ENCODE measurements around the gene RPGR. TPM values are rescaled to one million over a fixed set of nuclear protein-coding genes. Genes with fewer than 3 reads are reported as not detected.

RPGR gene
- total RNA-seq, 2 experiments from 2014 or later: 7.0 to 7.1 TPM

GRCh38 chrX:38282049-38282448, 45.3 kb downstream of the RPGR start:
- intact Hi-C loops (cut with micrococcal nuclease): no loop called here
- ATAC-seq (no peak), DNase-seq (no peak)
- H3K27me3 Mint-ChIP-seq: no peaks in the 10 kb centered on the region
- H3K36me3 Mint-ChIP-seq (ENCODE audit: low read depth): peaks cover 3% of the 10 kb centered on the region
- no peaks in the 10 kb centered on the region for H3K4me1 Mint-ChIP-seq (ENCODE audit: low read depth)
- CTCF ChIA-PET: no interaction called here
- H3K9me3 Mint-ChIP-seq: no peaks in the 10 kb centered on the region
- TF ChIP-seq CTCF (IDR thresholded peaks at IDR 0.05): no peak
- no peak overlapping the region for H3K4me3 Mint-ChIP-seq
- POLR2A ChIA-PET: no interaction called here
- H3K27ac Mint-ChIP-seq: no peak overlapping the region

DNA sequence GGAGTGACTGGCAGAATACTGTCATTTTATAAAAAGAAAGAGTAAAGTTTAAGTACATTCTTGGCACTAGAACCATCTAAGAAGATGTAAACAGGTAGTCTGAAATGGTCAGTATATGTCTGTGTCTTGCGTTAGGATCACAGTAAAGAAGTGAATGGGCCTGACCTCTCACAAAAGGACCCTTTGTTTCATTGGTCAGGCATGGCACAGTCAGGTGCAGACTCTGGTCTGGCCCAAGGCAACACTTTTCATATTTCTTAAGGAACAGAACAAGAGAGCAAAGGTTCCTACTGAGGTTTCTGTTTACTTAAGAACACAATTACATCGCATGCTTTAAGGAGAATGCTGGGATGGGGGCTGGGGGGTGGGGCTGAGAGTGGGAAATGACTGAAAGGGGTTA, 48.1 kb downstream of the RPGR start:
- ATAC-seq (no peak), DNase-seq (no peak)
- Mint-ChIP-seq H3K4me1 (ENCODE audit: low read depth) (no peaks in the 10 kb centered on the region), H3K36me3 (ENCODE audit: low read depth) (peaks cover 3% of the 10 kb centered on the region), H3K27me3 (no peaks in the 10 kb centered on the region), H3K27ac (no peak overlapping the region), H3K4me3 (no peak overlapping the region), H3K9me3 (no peaks in the 10 kb centered on the region)
- TF ChIP-seq CTCF (IDR thresholded peaks at IDR 0.05): no peak
- CTCF ChIA-PET: no interaction called here
- POLR2A ChIA-PET: no interaction called here
- intact Hi-C loops (cut with micrococcal nuclease): no loop called here

DNA sequence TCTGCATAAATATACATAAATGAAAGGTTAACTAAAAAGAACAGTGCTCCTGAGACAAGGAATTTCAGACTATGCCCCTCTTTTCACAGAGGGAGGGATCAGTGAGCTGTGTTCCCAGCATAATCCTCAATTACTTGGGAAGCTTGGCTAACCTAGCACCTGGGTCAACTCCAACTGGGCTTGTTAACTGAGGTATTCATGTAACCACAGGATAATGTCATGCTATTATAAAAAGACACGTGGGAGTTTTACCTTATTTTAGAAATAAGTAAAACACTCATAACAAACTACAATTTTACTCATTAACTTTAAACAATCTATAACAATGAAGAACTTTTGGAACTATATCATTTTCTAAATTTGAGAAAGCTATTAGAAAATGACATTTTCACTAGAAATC, 48.6 kb downstream of the RPGR start:
- H3K27me3 Mint-ChIP-seq: no peaks in the 10 kb centered on the region
- no peak for ATAC-seq
- intact Hi-C loops (cut with micrococcal nuclease): no loop called here

DNA sequence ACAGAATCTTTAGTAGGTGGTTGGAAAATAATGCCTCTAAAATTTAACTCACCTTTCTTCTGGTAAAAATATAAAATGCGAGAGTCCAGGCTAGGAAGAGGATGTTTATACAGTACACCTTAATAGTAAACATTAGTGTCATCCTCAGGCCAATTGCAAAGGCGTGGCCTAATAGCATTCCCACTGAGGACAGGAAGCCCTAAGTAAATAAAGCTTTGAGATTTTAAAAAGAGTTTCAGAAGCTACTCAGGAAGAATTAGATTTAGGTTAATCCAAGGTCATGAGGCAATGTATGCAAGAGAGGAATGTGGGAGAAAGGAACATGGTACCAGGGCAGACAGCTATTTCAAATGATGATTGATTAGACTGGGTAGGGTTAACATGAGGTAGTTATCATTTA, 49.5 kb downstream of the RPGR start:
- no peak for TF ChIP-seq CTCF (IDR thresholded peaks at IDR 0.05)
- intact Hi-C loops (cut with micrococcal nuclease): no loop called here
- no peaks in the 10 kb centered on the region for H3K9me3 Mint-ChIP-seq
- no peak for ATAC-seq
- H3K36me3 Mint-ChIP-seq (ENCODE audit: low read depth): peaks cover 5% of the 10 kb centered on the region
- CTCF ChIA-PET: no interaction called here
- H3K4me1 Mint-ChIP-seq (ENCODE audit: low read depth): no peaks in the 10 kb centered on the region
- DNase-seq: no peak
- POLR2A ChIA-PET: no interaction called here
- no peak overlapping the region for H3K27ac Mint-ChIP-seq
- H3K4me3 Mint-ChIP-seq: no peak overlapping the region
- no peaks in the 10 kb centered on the region for H3K27me3 Mint-ChIP-seq

More for the DNA sequence above, 48.6 kb downstream of the RPGR start:
- no peak for DNase-seq
- Mint-ChIP-seq H3K27ac (no peak overlapping the region), H3K9me3 (no peaks in the 10 kb centered on the region), H3K36me3 (ENCODE audit: low read depth) (peaks cover 3% of the 10 kb centered on the region), H3K4me1 (ENCODE audit: low read depth) (no peaks in the 10 kb centered on the region), H3K4me3 (no peak overlapping the region)
- ChIA-PET CTCF (no interaction called here), POLR2A (no interaction called here)
- no peak for TF ChIP-seq CTCF (IDR thresholded peaks at IDR 0.05)

- Mint-ChIP-seq H3K4me3 (no peak overlapping the region), H3K27ac (no peak overlapping the region), H3K27me3 (no peaks in the 10 kb centered on the region), H3K36me3 (ENCODE audit: low read depth) (peaks cover 2% of the 10 kb centered on the region), H3K9me3 (no peaks in the 10 kb centered on the region), H3K4me1 (ENCODE audit: low read depth) (no peaks in the 10 kb centered on the region)
- intact Hi-C loops (cut with micrococcal nuclease): no loop called here
- ATAC-seq (no peak), DNase-seq (no peak)
- POLR2A ChIA-PET: no interaction called here
- CTCF ChIA-PET: no interaction called here
- no peak for TF ChIP-seq CTCF (IDR thresholded peaks at IDR 0.05)
Observed at GRCh38 chrX:38277136-38277535, 50.2 kb downstream of the RPGR start.
